ENCODE measurements around the gene ABCA7. TPM values are rescaled to one million over a fixed set of nuclear protein-coding genes. Genes with fewer than 3 reads are reported as not detected.

The ABCA7 gene
- total RNA-seq, 1 donor from 2014 or later: 16.3 TPM

DNA sequence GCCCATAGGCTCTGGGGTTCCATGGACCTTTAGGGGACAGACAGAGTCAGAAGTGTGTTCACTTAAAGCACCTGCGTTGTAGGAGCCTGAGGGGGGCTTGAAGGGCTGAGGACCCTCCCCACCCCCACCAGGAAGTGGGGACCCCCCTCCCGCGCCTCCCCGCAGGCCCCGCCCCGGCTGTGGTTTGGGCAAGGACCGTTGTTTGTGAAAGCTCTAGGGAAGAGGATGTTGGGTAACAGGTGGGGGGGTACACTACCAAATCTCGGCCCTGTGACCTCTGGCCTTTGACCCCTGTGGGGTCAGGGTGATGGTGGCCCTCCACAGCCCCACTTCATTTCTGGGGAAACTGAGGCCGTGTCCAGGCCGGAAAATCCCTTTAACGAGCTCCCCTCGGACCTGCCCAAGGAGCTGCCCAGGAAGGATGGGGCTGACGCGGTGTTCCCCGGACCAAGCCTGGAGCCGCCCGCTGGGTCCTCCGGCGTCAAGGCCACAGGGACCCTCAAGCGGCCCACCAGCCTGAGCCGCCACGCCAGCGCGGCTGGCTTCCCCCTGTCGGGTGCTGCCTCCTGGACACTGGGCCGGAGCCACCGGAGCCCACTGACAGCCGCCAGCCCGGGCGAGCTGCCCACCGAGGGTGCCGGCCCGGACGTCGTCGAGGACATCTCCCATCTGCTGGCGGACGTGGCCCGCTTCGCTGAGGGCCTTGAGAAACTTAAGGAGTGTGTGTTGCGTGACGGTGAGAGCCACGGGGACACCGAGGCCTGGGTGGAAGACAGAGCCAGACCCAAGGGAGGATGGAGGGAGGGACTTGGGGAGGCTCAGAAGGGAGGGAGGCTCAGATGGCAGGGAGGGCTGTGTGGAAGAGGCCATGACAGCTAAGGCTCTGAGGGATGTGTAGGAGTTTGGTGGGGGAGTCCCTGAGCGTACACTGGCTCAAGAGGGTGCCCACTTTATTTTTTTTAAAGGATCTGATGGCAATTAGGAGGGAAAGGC is 28.4 kb downstream of the ABCA7 start:
- Mint-ChIP-seq H3K4me3 (ENCODE audit: unreplicated experiment) (peak overlapping the region; percentile 27), H3K27ac (ENCODE audit: unreplicated experiment) (no peak overlapping the region), H3K9me3 (ENCODE audit: unreplicated experiment) (no peaks in the 10 kb centered on the region), H3K36me3 (ENCODE audit: low read depth, unreplicated experiment) (no peaks in the 10 kb centered on the region), H3K4me1 (ENCODE audit: unreplicated experiment) (peaks cover 10% of the 10 kb centered on the region), H3K27me3 (ENCODE audit: unreplicated experiment) (peaks cover 29% of the 10 kb centered on the region)
- TF ChIP-seq, protein P1, sequence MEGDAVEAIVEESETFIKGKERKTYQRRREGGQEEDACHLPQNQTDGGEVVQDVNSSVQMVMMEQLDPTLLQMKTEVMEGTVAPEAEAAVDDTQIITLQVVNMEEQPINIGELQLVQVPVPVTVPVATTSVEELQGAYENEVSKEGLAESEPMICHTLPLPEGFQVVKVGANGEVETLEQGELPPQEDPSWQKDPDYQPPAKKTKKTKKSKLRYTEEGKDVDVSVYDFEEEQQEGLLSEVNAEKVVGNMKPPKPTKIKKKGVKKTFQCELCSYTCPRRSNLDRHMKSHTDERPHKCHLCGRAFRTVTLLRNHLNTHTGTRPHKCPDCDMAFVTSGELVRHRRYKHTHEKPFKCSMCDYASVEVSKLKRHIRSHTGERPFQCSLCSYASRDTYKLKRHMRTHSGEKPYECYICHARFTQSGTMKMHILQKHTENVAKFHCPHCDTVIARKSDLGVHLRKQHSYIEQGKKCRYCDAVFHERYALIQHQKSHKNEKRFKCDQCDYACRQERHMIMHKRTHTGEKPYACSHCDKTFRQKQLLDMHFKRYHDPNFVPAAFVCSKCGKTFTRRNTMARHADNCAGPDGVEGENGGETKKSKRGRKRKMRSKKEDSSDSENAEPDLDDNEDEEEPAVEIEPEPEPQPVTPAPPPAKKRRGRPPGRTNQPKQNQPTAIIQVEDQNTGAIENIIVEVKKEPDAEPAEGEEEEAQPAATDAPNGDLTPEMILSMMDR (IDR thresholded peaks at IDR 0.05; ENCODE audit: unreplicated experiment): no peak
- no peak for DNase-seq (ENCODE audit: low spot score)

DNA sequence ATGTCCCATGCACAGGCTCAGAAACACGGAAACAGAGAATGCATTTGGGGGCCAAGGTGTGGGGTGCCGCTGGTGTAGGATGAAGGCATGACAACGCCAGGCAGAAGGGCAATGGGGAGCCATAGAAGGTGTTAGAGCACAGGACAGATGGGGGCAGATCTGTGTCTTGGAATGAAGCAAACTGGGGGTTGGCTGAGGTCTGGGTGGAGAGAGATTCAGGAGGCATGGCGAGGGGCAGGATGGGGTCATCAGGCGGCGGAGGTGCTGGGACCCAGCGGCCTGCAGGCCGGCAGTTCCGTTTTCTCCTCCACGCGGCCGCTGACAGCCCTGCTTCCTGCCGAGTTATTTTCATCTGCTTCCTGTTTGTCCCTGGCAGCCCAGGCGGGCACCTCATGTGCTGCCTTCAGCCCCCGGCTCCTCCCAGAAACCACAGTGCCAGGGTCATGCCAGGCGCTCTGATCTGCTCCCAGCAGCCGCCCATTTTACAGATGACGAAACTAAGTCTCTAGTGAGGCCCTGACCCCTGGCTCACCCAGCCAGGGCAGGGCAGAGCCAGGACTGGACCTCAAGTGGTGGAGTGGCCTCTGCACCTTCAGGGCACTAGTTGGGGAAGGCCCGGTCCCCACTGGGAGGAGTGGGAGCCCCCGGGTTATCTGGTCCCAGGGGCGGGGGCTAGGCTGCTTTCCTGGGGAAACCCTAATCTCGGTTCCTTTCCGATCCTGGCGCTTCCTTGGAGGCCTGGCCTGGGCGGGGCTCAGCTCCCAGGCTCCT is 29.3 kb downstream of the ABCA7 start:
- no peaks in the 10 kb centered on the region for H3K36me3 Mint-ChIP-seq (ENCODE audit: low read depth, unreplicated experiment)
- no peak overlapping the region for H3K27ac Mint-ChIP-seq (ENCODE audit: unreplicated experiment)
- TF ChIP-seq, protein P1 (IDR thresholded peaks at IDR 0.05; ENCODE audit: unreplicated experiment): no peak
- peaks cover 10% of the 10 kb centered on the region for H3K4me1 Mint-ChIP-seq (ENCODE audit: unreplicated experiment)
- H3K9me3 Mint-ChIP-seq (ENCODE audit: unreplicated experiment): no peaks in the 10 kb centered on the region
- peak overlapping the region; percentile 27 for H3K4me3 Mint-ChIP-seq (ENCODE audit: unreplicated experiment)
- H3K27me3 Mint-ChIP-seq (ENCODE audit: unreplicated experiment): peaks cover 22% of the 10 kb centered on the region
- DNase-seq (ENCODE audit: low spot score): no peak

DNA sequence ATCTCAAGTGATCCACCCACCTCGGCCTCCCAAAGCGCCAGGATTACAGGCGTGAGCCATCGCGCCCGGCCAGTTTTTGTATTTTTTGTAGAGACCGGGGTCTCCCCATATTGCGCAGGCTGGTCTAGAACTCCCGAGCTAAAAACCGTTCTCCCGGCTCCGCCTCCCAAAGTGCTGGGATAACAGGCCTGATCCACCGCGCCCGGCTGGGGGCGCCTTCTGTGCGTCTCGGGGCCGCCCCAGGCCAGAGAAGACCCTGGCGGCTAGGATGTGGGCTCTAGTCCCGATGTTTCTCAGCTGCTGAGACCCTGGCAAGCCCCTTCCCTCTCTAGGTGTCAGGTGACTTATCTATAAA is 30.6 kb downstream of the ABCA7 start:
- Mint-ChIP-seq H3K9me3 (ENCODE audit: unreplicated experiment) (no peaks in the 10 kb centered on the region), H3K36me3 (ENCODE audit: low read depth, unreplicated experiment) (peaks cover under 1% of the 10 kb centered on the region), H3K4me1 (ENCODE audit: unreplicated experiment) (peaks cover 10% of the 10 kb centered on the region), H3K4me3 (ENCODE audit: unreplicated experiment) (no peak overlapping the region), H3K27me3 (ENCODE audit: unreplicated experiment) (peaks cover 21% of the 10 kb centered on the region), H3K27ac (ENCODE audit: unreplicated experiment) (no peak overlapping the region)
- DNase-seq (ENCODE audit: low spot score): no peak
- TF ChIP-seq, protein P1 (IDR thresholded peaks at IDR 0.05; ENCODE audit: unreplicated experiment): no peak

DNA sequence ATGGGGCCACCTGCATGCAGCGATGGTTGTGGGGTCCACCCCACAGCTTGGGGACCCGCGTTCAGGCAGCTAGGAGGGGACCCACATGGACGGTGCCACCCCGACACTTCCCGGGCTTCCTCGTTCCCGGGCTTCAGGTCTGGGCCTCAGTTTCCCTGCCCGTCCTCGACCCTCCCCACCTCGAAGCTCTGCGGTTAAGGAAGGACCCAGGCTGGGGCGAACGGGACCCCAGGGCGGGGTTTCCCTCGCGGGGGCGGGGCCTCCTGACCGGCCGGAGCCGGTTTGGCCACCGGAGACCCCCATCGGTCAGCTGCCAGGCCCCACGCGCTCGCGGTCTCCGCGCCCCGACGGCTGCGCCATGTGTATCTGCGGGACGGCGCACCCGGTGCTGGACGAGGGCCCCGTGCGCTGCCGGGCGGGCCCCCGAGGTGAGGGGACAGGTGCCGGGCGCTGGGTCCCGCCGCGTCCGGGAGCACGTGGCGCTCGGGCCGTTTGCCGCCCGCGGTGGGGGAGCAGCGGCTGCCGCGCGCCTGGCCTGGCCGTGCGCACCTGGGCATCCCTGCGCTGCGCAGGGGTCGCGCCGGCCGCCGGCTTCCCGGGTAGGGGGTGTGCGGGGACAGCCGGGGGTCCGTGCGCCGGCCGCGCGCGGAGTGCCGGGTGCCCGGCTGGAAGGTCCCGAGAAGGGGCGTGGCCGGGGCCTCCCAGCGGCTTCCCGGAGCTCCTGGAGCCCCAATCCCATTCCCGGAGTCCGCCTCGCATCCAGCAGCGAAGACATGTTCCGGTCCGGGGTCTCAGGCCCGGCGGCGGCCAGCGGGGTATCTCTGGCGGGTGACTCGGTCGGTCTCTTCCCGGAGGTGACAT is 31.3 kb downstream of the ABCA7 start:
- H3K4me3 Mint-ChIP-seq (ENCODE audit: unreplicated experiment): peak overlapping the region; percentile 81
- H3K27me3 Mint-ChIP-seq (ENCODE audit: unreplicated experiment): peaks cover 23% of the 10 kb centered on the region
- TF ChIP-seq, protein P1 (IDR thresholded peaks at IDR 0.05; ENCODE audit: unreplicated experiment): no peak
- H3K36me3 Mint-ChIP-seq (ENCODE audit: low read depth, unreplicated experiment): peaks cover 5% of the 10 kb centered on the region
- H3K4me1 Mint-ChIP-seq (ENCODE audit: unreplicated experiment): peaks cover 10% of the 10 kb centered on the region
- no peaks in the 10 kb centered on the region for H3K9me3 Mint-ChIP-seq (ENCODE audit: unreplicated experiment)
- no peak for DNase-seq (ENCODE audit: low spot score)
- H3K27ac Mint-ChIP-seq (ENCODE audit: unreplicated experiment): no peak overlapping the region

Data from endothelial cell (in vitro differentiated cells).